Erythroblast (primary cell): Measurements from ENCODE around the gene ARL15.

Experiments used
- GATA1 ChIP-seq: IDR thresholded peaks from 2 replicates; pipeline ENCODE4 v1.6.1; 2011; ENCODE audit warnings: low read depth, mild to moderate bottlenecking, control low read depth, low read length, moderate library complexity
- POLR2A ChIP-seq: IDR thresholded peaks from 2 replicates; pipeline ENCODE4 v1.6.1; 2011; ENCODE audit warnings: mild to moderate bottlenecking, low read length

DNA sequence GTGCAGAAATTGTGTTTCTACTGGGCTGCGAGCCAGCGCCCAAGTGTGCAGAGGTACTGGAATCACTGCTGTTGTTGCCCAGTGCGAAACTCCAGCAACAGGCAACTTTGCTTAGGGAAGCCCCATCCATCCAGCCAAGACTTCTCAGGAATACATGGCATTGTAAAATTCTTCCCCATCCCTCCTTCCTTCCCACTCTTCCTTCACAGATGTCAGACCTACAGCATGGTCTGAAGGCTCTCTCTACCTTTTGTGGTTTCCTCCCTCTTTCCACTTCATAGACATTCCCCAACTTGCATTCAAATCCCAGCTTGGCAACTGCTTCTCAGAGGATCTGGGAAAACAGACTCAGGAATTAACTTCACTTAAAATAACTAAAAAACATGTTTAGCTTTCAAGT lies 30.4 kb downstream of the ARL15 start:
- TF ChIP-seq POLR2A: no peak
- TF ChIP-seq GATA1: no peak
